ENCODE measurements around the gene ULBP3.

GRCh38 chr6:150065083-150065482 is 3.8 kb downstream of the ULBP3 start:
- TF ChIP-seq, protein P1, sequence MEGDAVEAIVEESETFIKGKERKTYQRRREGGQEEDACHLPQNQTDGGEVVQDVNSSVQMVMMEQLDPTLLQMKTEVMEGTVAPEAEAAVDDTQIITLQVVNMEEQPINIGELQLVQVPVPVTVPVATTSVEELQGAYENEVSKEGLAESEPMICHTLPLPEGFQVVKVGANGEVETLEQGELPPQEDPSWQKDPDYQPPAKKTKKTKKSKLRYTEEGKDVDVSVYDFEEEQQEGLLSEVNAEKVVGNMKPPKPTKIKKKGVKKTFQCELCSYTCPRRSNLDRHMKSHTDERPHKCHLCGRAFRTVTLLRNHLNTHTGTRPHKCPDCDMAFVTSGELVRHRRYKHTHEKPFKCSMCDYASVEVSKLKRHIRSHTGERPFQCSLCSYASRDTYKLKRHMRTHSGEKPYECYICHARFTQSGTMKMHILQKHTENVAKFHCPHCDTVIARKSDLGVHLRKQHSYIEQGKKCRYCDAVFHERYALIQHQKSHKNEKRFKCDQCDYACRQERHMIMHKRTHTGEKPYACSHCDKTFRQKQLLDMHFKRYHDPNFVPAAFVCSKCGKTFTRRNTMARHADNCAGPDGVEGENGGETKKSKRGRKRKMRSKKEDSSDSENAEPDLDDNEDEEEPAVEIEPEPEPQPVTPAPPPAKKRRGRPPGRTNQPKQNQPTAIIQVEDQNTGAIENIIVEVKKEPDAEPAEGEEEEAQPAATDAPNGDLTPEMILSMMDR (IDR thresholded peaks at IDR 0.05; ENCODE audit: low read length): no peak
- no peak for TF ChIP-seq EZH2 (IDR thresholded peaks at IDR 0.05; ENCODE audit: borderline replicate concordance, low read length)
